ACHN (cell line): ENCODE data around the gene FOXK2.
"Not testable (repeated sequence)": the region's sequence is repeated elsewhere in the genome, so short reads cannot be mapped to it uniquely, and the experiment has no call there.

Source experiments
- DNase-seq: peaks from one replicate; pipeline ENCODE4 v3.0.0-alpha.2; 2015
- in situ Hi-C: cut with HindIII; loops from 2 replicates; pipeline ENCODE4 v1.10.0; 2017; ENCODE audit warnings: low sequenced_read_pairs, low pct_ligation_motif_present, low pct_unique_long_range_greater_than_20kb

FOXK2 gene

DNA sequence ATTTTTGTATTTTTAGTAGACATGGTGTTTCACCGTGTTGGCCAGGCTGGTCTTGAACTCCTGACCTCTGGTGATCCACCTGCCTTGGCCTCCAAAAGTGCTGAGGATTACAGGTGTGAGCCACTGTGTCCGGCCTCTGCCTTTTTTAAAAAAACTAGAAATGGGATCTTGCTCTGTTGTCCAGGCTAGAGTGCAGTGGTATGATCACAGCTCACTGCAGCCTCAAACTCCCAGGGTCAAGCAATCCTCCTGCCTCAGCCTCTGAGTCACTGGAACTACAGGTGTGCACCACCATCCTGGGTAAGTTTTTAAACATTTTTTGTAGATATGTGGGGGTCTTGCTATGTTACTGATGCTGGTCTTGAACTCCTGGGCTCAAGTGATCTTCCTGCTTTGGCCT, 38.0 kb downstream of the FOXK2 start:
- in situ Hi-C loops, DNase-seq: not testable (repeated sequence)

GRCh38 chr17:82559566-82560251, 40.2 kb downstream of the FOXK2 start:
- in situ Hi-C loops: no loop called here
- no peak for DNase-seq

GRCh38 chr17:82560252-82560642, 40.7 kb downstream of the FOXK2 start:
- in situ Hi-C loops: no loop called here
- DNase-seq: no peak

DNA sequence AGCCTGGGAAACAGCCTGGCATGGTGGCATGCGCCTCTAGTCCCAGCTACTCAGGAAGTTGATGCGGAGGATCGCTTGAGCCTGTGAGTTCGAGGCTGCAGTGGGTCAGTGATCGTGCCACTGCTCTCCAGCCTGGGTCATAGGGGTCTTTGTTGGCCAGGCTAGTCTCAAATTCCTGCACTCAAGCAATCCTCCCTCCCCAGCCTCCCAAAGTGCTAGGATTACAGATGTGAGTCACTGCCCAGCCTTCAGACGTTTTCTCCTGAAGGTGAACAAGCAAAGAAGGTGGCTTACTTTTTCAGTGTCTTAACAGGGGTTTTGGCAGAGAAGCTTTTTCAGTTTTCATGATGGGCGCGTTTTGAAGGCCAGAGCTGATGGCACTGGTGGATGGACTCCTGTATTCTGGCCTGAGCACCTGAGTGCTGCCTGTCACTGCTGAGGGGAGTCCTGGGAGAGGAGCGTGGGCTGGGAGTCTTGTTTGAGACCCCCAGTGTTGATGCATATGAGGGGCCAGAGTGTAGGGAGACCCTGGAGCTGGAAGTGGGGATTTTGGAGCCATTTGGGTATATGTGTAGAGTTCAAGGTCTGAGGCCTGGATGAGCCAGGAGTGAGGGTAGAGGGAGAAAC, 41.4 kb downstream of the FOXK2 start:
- no peak for DNase-seq
- in situ Hi-C loops: no loop called here

DNA sequence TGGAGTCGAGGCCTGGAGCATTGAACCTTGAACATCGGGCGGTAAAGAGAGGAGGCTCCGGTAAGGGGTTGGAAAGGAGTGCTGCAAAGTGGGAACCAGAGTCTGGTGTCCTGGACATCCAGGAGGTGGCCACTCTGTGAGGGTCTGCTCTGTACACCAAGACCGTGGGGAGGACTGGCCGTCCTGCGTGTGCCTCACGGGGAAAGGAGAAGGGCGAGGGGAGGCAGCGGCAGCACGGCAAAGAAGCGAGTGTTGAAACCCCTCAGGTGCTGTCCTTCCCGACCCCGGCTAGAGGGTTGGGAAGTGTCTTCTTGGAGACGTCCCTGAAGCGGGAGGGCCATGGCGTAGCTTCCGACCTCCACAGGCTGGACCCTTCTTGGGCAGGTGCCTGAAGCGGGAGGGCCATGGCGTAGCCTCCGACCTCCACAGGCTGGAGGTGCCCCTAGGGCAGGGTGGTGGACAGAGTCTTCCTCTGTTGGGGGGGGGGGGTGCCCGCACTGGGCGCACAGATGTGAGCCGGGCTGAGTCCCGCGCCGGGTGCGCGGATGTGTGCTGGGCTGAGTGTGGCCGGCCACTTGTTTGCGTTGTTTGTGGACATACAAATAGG, 42.0 kb downstream of the FOXK2 start:
- in situ Hi-C loops: no loop called here
- no peak for DNase-seq

- DNase-seq, in situ Hi-C loops: not testable (repeated sequence)
Observed at GRCh38 chr17:82562718-82563220, 43.2 kb downstream of the FOXK2 start.

GRCh38 chr17:82563318-82563717, 43.8 kb downstream of the FOXK2 start:
- in situ Hi-C loops: no loop called here
- no peak for DNase-seq

DNA sequence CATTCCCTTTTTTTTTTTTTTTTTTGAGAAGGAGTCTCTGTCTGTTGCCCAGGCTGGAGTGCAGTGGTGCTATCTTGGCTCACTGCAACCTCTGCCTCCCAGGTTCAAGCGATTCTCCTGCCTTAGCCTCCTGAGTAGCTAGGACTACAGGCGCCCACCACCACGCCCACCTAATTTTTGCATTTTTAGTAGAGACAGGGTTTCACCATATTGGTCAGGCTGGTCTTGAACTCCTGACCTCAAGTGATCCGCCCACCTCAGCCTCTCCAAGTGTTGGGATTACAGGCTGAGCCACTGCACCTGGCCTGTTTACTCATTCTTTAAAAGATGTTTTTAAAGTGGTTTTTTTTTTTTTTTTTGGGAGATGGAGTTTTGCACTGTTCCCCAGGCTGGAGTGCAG, 44.2 kb downstream of the FOXK2 start:
- in situ Hi-C loops, DNase-seq: not testable (repeated sequence)

- in situ Hi-C loops: no loop called here
- no peak for DNase-seq
Observed at GRCh38 chr17:82564241-82564640, 44.7 kb downstream of the FOXK2 start.

DNA sequence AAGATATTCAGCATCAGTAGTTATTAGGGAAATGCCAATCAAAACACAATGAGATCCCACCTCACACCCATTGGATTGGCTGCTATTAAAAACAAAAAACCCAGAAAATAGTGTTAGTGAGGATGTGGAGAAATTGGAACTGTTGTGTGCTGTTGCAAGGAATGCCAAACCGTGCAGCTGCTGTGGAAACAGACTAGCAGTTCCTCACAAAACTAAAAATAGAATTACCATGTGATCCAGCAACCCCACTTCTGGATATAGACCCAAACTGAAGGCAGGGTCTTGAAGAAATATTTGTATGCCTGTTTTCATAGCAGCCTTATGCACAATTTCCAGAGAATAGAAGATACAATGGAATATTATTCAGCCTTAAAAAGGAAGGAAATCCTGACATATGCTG, 46.0 kb downstream of the FOXK2 start:
- DNase-seq: no peak
- in situ Hi-C loops: no loop called here

- no peak for DNase-seq
- in situ Hi-C loops: no loop called here
Observed at GRCh38 chr17:82566129-82566960, 46.8 kb downstream of the FOXK2 start.

- in situ Hi-C loops: no loop called here
- no peak for DNase-seq
Observed at GRCh38 chr17:82567286-82567685, 47.8 kb downstream of the FOXK2 start.

DNA sequence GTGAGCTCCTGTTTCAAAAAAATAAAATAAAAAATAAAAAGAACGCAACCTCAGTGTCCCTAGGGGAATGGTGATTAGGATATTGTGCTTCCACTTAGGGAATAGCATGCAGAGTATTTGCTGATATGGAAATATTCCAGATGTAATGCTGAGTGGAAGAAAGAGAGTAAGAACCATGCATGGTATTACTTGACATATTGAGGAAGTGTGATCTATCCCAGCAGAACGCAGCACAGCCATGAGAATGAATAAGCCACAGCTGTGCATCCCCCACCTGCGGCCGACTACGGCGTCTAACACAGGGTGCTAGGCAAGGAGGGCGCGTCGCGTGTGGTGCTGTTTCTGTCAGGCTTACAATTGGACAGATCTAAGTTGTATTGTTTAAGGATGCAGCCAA, 49.5 kb downstream of the FOXK2 start:
- in situ Hi-C loops: no loop called here
- no peak for DNase-seq

DNA sequence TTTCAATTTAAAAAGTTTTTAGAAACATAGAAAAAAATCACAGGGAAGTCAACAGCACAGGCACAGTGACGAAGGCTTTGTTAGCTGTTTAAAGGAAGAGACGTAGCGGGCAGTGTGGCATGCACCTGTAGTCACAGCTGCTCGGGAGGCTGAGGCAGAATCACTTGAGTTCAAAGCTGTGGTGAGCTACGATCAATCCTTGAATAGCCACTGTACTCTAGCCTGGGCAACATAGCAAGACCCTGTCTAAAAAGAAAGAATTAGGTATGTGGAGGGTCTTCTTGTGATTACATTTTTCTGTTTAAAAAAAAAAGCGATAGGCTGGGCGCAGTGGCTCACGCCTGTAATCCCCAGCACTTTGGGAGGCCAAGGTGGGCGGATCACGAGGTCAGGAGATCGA, 50.1 kb downstream of the FOXK2 start:
- in situ Hi-C loops: no loop called here
- no peak for DNase-seq

GRCh38 chr17:82570277-82570676, 50.7 kb downstream of the FOXK2 start:
- DNase-seq: no peak
- in situ Hi-C loops: no loop called here

DNA sequence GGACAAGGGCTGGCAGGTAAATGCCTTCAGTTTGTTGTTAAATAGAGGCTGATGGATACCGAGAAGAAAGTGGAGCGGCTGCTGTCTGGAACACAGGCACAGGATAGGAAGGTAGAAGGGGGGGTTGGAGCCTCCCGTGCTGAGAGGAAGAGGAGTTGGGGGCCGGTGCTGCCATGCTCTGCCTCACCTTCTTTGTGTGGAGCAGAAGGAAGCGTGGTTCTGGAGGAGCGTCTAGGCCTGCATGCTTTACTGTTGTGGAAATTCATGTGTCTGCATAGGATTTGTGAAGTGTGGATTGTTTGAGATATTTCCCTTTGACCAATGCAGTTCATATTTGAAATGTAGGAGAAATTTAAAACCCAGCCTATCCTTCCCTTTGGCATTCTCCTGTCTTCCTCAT, 52.3 kb downstream of the FOXK2 start:
- in situ Hi-C loops: no loop called here
- no peak for DNase-seq

GRCh38 chr17:82574041-82574440, 54.5 kb downstream of the FOXK2 start:
- in situ Hi-C loops: no loop called here

GRCh38 chr17:82575581-82576221, 56.2 kb downstream of the FOXK2 start:
- DNase-seq, in situ Hi-C loops: not testable (repeated sequence)

More at GRCh38 chr17:82574041-82574440, 54.5 kb downstream of the FOXK2 start:
- DNase-seq: no peak
